Measurements from ENCODE around the gene FILIP1L. TPM values are rescaled to one million over a fixed set of nuclear protein-coding genes. Genes with fewer than 3 reads are reported as not detected.
A peak's percentile ranks its signal among the peaks of the same experiment; 100 is the strongest.

The FILIP1L gene
- polyA plus RNA-seq, 1 donor: 36.3 TPM

DNA sequence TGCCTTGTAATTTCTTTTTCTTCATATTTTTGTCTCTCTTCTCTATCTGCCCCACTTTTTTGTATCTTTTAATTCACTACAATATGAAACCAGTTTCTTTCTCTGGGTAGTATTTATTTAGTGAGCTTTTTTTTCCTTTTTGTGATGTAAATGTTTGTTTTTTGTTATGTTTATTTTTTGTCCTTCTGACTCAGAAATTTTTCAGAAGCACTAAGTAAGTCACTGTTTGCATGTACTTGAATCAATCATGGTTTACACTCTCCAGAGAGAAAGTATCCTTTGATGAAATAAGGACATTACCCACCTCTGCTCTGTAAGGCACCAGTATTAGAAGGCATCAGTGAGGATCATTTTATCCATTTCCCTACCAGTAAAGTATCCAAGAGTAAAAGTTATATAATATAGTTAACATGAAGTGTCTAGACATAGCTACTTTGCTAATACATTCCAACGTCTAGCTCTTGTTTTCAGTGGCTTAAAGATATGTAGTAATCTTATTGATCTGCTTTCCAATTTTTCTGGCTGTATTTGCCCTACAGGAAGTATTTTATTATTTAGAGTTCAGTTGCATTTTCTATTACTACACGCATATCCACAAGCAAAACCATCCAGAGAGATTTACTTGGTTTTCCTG, 25.4 kb downstream of the FILIP1L start:
- DNase-seq: no peak
- no peak overlapping the region for H3K27ac ChIP-seq (ENCODE audit: low read length)
- no peak overlapping the region for H3K4me3 ChIP-seq (ENCODE audit: low read length)
- no peaks in the 10 kb centered on the region for H3K27me3 ChIP-seq (ENCODE audit: control insufficient read depth, insufficient read depth, low read length)
- WGBS (ENCODE audit: insufficient coverage, low lambda C conversion rate): 83% methylated on average over 1 of the region's 2 CpGs
- H3K4me1 ChIP-seq (ENCODE audit: control insufficient read depth, insufficient read depth, low read length): peaks cover 9% of the 10 kb centered on the region
- H3K9me3 ChIP-seq (ENCODE audit: control insufficient read depth, low read depth, low read length): no peaks in the 10 kb centered on the region
- no peaks in the 10 kb centered on the region for H3K36me3 ChIP-seq (ENCODE audit: control insufficient read depth, insufficient read depth, low read length)

DNA sequence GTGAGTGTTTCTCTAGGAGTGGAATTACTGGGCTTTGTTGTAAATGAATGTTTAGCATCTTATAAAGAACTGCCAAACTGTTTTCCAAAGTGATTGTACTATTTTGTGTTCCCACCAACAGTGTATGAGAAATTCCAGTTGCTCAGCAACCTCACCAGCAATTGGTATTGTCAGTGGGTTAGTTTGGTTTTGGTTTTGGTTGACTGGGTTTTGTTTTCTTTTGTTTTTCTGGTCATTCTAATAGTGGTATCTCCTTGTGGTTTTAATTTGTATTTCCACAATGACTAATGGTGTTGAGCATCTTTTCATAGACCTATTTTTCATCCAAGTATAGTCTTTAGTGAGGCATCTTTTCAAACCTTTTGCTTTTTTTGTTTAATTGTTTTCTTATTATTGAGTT, 27.1 kb downstream of the FILIP1L start:
- no peak for DNase-seq
- peaks cover 12% of the 10 kb centered on the region for H3K4me1 ChIP-seq (ENCODE audit: control insufficient read depth, insufficient read depth, low read length)
- no peak overlapping the region for H3K4me3 ChIP-seq (ENCODE audit: low read length)
- H3K27ac ChIP-seq (ENCODE audit: low read length): no peak overlapping the region
- H3K27me3 ChIP-seq (ENCODE audit: control insufficient read depth, insufficient read depth, low read length): no peaks in the 10 kb centered on the region
- H3K36me3 ChIP-seq (ENCODE audit: control insufficient read depth, insufficient read depth, low read length): no peaks in the 10 kb centered on the region
- H3K9me3 ChIP-seq (ENCODE audit: control insufficient read depth, low read depth, low read length): no peaks in the 10 kb centered on the region

DNA sequence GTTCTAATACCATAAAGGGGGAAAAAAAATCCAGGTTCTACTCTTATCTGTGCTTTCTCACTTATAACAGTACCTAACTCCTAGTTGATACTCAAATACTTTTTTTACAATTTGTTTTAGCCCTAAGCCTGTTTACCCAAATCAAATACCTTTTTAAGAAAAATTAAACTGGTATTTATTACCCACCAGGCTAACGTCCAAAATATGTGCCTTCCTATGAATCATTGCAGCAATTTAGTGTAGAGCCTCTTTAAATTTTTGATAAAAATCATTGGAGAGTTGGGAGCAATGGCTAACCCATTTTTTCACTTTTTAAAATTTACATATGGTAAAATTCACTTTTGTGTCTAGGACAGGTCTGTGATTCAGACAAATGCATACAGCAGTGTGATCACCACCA, 27.9 kb downstream of the FILIP1L start:
- Histone ChIP-seq H3K36me3 (ENCODE audit: control insufficient read depth, insufficient read depth, low read length) (no peaks in the 10 kb centered on the region), H3K4me3 (ENCODE audit: low read length) (no peak overlapping the region), H3K27ac (ENCODE audit: low read length) (no peak overlapping the region), H3K9me3 (ENCODE audit: control insufficient read depth, low read depth, low read length) (no peaks in the 10 kb centered on the region), H3K4me1 (ENCODE audit: control insufficient read depth, insufficient read depth, low read length) (peaks cover 20% of the 10 kb centered on the region), H3K27me3 (ENCODE audit: control insufficient read depth, insufficient read depth, low read length) (no peaks in the 10 kb centered on the region)
- no peak for DNase-seq
- WGBS (ENCODE audit: insufficient coverage, low lambda C conversion rate): 67% methylated on average over 1 of the region's 1 CpG

DNA sequence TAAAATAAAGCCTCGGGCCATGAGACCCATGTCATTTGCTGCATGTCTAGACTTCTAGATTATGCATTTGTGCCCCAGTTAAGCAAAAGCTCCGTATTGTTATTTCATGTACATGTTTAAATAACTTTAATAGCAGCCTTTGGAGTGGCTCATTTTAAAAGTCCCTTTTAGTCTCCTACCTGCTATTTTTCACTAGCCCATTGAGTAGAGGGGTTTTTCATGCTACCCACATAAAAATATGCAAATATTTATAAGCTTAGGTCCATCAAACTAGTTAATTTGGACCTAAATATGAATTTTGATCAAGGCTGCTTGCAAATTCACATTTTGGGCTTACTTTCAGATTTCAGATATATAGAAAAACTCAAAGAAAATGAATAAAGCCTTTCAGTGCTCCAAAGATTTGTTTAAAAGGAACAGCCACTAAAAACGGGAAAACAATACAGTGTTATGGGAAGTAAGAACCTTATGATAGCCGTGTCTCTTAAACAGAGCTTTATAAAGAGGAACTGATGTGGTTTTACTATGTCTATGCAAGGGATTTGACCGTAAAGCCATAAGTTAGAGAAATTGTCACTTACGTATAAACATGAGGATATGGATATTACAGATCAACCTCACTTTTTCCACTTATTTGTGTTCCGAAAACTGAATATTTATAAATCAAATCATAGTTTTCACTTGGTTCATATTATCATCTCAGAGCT, 30.0 kb downstream of the FILIP1L start:
- Histone ChIP-seq H3K36me3 (ENCODE audit: control insufficient read depth, insufficient read depth, low read length) (no peaks in the 10 kb centered on the region), H3K4me1 (ENCODE audit: control insufficient read depth, insufficient read depth, low read length) (peaks cover 23% of the 10 kb centered on the region), H3K9me3 (ENCODE audit: control insufficient read depth, low read depth, low read length) (no peaks in the 10 kb centered on the region), H3K27ac (ENCODE audit: low read length) (no peak overlapping the region), H3K4me3 (ENCODE audit: low read length) (no peak overlapping the region), H3K27me3 (ENCODE audit: control insufficient read depth, insufficient read depth, low read length) (no peaks in the 10 kb centered on the region)
- WGBS (ENCODE audit: insufficient coverage, low lambda C conversion rate): 89% methylated on average over 4 of the region's 7 CpGs
- DNase-seq: no peak

DNA sequence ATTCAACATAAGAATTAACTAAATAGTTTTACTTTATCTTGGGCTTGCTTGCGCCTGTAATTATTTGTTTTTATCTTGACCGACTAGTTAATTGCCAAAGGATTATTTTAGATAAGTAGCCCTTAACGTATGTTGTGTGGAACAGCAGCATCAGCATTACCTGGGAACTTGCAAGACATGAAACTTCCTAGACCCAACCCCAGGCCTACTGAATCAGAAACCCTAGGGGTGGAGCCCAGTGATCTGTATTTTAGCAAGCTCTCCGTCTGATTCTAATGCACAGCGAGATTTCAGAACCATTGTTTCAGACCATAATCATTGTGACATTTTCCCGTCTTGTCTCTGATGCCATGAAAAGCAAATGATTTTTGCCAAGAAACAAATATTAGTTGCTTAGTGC, 31.1 kb downstream of the FILIP1L start:
- Histone ChIP-seq H3K9me3 (ENCODE audit: control insufficient read depth, low read depth, low read length) (no peaks in the 10 kb centered on the region), H3K27ac (ENCODE audit: low read length) (no peak overlapping the region), H3K27me3 (ENCODE audit: control insufficient read depth, insufficient read depth, low read length) (no peaks in the 10 kb centered on the region), H3K4me1 (ENCODE audit: control insufficient read depth, insufficient read depth, low read length) (peaks cover 23% of the 10 kb centered on the region), H3K4me3 (ENCODE audit: low read length) (no peak overlapping the region), H3K36me3 (ENCODE audit: control insufficient read depth, insufficient read depth, low read length) (no peaks in the 10 kb centered on the region)
- no peak for DNase-seq
- WGBS (ENCODE audit: insufficient coverage, low lambda C conversion rate): 50% methylated on average over 2 of the region's 6 CpGs

DNA sequence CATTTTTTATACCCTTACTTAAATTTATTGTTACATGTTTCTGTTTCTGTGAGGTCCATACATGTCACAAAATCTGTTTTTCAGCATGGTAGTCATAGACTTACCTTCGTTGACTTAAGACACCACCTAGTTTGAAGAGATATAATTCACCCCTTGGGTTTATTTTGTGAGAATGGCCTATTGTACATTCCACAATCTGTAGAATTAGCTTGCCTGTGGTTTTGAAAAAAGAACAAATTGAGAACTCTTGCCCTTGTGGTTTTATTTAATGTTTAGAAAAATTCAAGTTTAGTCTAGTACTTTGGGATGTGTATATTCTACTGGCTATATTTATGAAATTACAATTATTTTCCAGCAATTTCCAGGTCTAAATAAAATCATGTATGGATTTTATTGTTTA, 31.6 kb downstream of the FILIP1L start:
- no peak overlapping the region for H3K27ac ChIP-seq (ENCODE audit: low read length)
- WGBS (ENCODE audit: insufficient coverage, low lambda C conversion rate): no CpG with 5 or more reads among the region's 1 CpG
- H3K27me3 ChIP-seq (ENCODE audit: control insufficient read depth, insufficient read depth, low read length): no peaks in the 10 kb centered on the region
- no peaks in the 10 kb centered on the region for H3K36me3 ChIP-seq (ENCODE audit: control insufficient read depth, insufficient read depth, low read length)
- H3K9me3 ChIP-seq (ENCODE audit: control insufficient read depth, low read depth, low read length): no peaks in the 10 kb centered on the region
- H3K4me3 ChIP-seq (ENCODE audit: low read length): no peak overlapping the region
- peaks cover 24% of the 10 kb centered on the region for H3K4me1 ChIP-seq (ENCODE audit: control insufficient read depth, insufficient read depth, low read length)
- no peak for DNase-seq

DNA sequence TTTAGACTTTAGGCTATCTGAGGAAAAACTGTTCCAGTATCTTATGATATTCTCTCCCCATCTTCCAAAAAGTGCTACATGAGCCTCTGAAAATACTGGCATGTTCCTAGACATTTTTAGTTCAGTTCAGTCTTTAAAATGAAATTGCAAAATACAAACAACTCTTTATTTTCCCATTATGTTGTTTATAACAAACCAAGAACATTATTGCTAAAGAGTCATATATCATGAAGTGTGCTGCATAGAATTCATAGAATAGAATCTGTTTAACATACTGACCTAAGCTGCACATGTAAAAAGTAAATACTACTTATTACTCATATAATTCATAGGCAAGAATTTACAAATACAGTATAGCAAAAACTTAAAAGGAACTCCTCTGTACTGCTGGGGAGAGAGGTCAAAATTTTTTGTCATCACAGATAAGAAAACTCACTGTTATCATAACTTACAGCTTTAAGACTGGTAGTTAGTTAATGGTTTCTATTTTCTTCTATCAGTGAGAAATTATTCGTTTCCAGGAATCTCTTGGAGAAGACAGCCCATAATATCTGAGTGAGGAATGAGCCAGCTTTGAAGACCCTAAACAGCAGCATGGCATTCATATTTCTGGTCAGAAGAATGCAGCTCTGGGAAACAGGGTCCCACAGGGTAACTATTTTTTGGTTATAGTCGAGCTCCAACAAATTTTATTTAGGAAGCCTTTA, 32.2 kb downstream of the FILIP1L start:
- DNase-seq: no peak
- no peaks in the 10 kb centered on the region for H3K9me3 ChIP-seq (ENCODE audit: control insufficient read depth, low read depth, low read length)
- H3K36me3 ChIP-seq (ENCODE audit: control insufficient read depth, insufficient read depth, low read length): no peaks in the 10 kb centered on the region
- no peak overlapping the region for H3K27ac ChIP-seq (ENCODE audit: low read length)
- H3K4me1 ChIP-seq (ENCODE audit: control insufficient read depth, insufficient read depth, low read length): peaks cover 30% of the 10 kb centered on the region
- no peak overlapping the region for H3K4me3 ChIP-seq (ENCODE audit: low read length)
- H3K27me3 ChIP-seq (ENCODE audit: control insufficient read depth, insufficient read depth, low read length): no peaks in the 10 kb centered on the region
- no CpG with 5 or more reads among the region's 2 CpGs for WGBS (ENCODE audit: insufficient coverage, low lambda C conversion rate)

DNA sequence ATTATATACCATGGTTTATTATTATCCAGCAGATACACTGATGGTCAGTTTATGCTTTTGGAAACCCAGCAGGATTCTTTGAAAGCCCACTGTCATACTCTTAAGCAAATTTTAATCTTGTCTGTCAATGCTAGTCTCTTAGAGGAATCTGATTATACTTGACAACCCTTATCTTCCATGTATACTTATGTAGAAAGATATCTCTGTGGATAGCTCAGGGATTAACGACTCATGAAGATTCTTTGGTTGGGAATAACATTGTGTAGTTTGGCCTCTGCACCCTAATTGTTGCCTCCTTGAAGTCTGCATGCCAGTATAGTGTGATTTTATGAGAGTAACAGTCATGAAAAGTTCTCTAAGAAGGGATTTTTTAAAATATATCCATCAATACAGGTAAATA, 33.0 kb downstream of the FILIP1L start:
- no peak for DNase-seq
- H3K4me3 ChIP-seq (ENCODE audit: low read length): no peak overlapping the region
- no peaks in the 10 kb centered on the region for H3K27me3 ChIP-seq (ENCODE audit: control insufficient read depth, insufficient read depth, low read length)
- no peaks in the 10 kb centered on the region for H3K36me3 ChIP-seq (ENCODE audit: control insufficient read depth, insufficient read depth, low read length)
- peak overlapping the region; percentile 21 for H3K27ac ChIP-seq (ENCODE audit: low read length)
- no CpG with 5 or more reads among the region's 1 CpG for WGBS (ENCODE audit: insufficient coverage, low lambda C conversion rate)
- no peaks in the 10 kb centered on the region for H3K9me3 ChIP-seq (ENCODE audit: control insufficient read depth, low read depth, low read length)
- peaks cover 36% of the 10 kb centered on the region for H3K4me1 ChIP-seq (ENCODE audit: control insufficient read depth, insufficient read depth, low read length)

DNA sequence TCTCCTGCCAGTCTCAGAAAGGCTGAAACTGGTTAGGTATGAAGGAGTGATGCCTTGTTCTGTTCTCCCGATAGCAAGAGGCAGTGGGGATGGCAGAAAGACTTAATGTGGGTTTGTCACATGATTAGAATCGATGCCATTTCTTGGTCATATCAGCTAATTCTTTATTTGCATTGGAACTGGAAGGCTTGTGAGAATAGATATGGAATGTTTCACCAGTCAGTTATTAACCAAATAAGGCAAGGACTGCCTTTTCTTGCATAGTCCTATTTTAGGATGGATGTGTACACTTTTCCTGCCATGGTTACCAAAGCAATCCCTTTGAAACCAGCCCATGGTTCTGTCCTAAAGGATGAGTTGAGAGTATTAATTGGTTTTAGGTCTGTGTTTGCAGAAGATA, 33.7 kb downstream of the FILIP1L start:
- no CpG with 5 or more reads among the region's 2 CpGs for whole genome bisulfite sequencing (ENCODE audit: insufficient coverage, low lambda C conversion rate)
- H3K4me1 ChIP-seq (ENCODE audit: control insufficient read depth, insufficient read depth, low read length): peaks cover 39% of the 10 kb centered on the region
- no peaks in the 10 kb centered on the region for H3K27me3 ChIP-seq (ENCODE audit: control insufficient read depth, insufficient read depth, low read length)
- no peak overlapping the region for H3K4me3 ChIP-seq (ENCODE audit: low read length)
- H3K27ac ChIP-seq (ENCODE audit: low read length): peak overlapping the region; percentile 37
- DNase-seq: no peak
- no peaks in the 10 kb centered on the region for H3K9me3 ChIP-seq (ENCODE audit: control insufficient read depth, low read depth, low read length)
- H3K36me3 ChIP-seq (ENCODE audit: control insufficient read depth, insufficient read depth, low read length): no peaks in the 10 kb centered on the region

DNA sequence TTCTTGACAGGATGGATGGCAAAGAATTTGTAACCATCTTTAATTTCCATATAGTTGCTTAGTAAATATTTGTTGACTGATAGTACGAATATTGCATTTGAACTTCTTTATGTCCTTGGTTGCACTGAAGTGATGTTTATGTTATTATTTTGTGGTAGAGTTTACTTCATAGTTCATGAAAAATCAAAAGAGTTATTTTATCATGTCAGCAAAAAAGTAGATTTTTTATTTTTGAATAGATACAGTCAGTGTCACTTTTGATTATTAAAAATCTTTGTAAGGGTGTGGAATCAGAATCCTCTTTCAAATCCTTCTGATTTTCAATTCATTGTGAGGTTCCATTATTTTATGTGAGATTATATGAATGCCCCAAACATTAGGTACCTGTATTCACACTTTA, 35.0 kb downstream of the FILIP1L start:
- peaks cover 45% of the 10 kb centered on the region for H3K4me1 ChIP-seq (ENCODE audit: control insufficient read depth, insufficient read depth, low read length)
- no peaks in the 10 kb centered on the region for H3K9me3 ChIP-seq (ENCODE audit: control insufficient read depth, low read depth, low read length)
- DNase-seq: no peak
- no peak overlapping the region for H3K27ac ChIP-seq (ENCODE audit: low read length)
- no peaks in the 10 kb centered on the region for H3K27me3 ChIP-seq (ENCODE audit: control insufficient read depth, insufficient read depth, low read length)
- H3K36me3 ChIP-seq (ENCODE audit: control insufficient read depth, insufficient read depth, low read length): no peaks in the 10 kb centered on the region
- no peak overlapping the region for H3K4me3 ChIP-seq (ENCODE audit: low read length)
- no CpG with 5 or more reads among the region's 1 CpG for WGBS (ENCODE audit: insufficient coverage, low lambda C conversion rate)

Data from large intestine (tissue), 3 donors.